ENCODE data around the gene RGS12. TPM values are rescaled to one million over a fixed set of nuclear protein-coding genes. Genes with fewer than 3 reads are reported as not detected.

RGS12 gene
- total RNA-seq, 1 donor = 15.1 TPM

GRCh38 chr4:3337811-3338210, 45.0 kb downstream of the RGS12 start:
- no peak for TF ChIP-seq CTCF (IDR thresholded peaks at IDR 0.05; ENCODE audit: insufficient read depth, low read length)
- H3K4me3 ChIP-seq (ENCODE audit: low read depth, low read length) = no peak overlapping the region
- DNase-seq (ENCODE audit: low read depth) = no peak

DNA sequence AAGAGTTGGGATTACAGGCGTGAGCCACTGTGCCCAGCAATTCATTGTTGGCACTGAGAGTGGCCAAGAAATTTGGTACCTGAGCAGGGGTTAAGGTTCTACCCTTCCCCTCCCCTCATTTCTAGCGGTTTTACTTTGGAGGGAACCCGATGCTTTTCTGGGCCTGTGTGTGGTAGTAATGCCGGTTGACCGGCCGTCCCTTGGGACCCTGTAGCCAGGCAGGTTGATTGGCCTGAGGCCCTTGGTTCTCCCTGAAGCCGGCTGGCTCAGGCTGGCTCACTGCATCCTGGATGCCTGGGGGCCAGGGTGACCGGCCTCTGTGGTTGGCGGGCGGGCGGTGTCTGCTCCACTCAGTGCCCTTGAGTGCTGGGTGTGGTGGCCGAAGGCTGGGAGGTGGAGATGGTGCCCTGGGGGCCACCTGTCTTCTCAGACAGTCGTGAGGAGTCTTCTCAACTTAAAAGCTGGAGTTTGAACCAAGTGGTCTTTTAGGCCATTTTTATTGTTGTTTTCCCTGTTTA, 45.6 kb downstream of the RGS12 start:
- TF ChIP-seq CTCF (IDR thresholded peaks at IDR 0.05; ENCODE audit: insufficient read depth, low read length) = no peak
- DNase-seq (ENCODE audit: low read depth) = no peak
- H3K4me3 ChIP-seq (ENCODE audit: low read depth, low read length) = no peak overlapping the region

- H3K4me3 ChIP-seq (ENCODE audit: low read depth, low read length) = no peak overlapping the region
- no peak for DNase-seq (ENCODE audit: low read depth)
- no peak for TF ChIP-seq CTCF (IDR thresholded peaks at IDR 0.05; ENCODE audit: insufficient read depth, low read length)
Measured at GRCh38 chr4:3338976-3339531, 46.2 kb downstream of the RGS12 start.

GRCh38 chr4:3339577-3339976, 46.8 kb downstream of the RGS12 start:
- H3K4me3 ChIP-seq (ENCODE audit: low read depth, low read length) = no peak overlapping the region
- no peak for DNase-seq (ENCODE audit: low read depth)
- no peak for TF ChIP-seq CTCF (IDR thresholded peaks at IDR 0.05; ENCODE audit: insufficient read depth, low read length)

- DNase-seq (ENCODE audit: low read depth) = no peak
- no peak for TF ChIP-seq CTCF (IDR thresholded peaks at IDR 0.05; ENCODE audit: insufficient read depth, low read length)
- H3K4me3 ChIP-seq (ENCODE audit: low read depth, low read length) = no peak overlapping the region
Measured at GRCh38 chr4:3340038-3340699, 47.3 kb downstream of the RGS12 start.

DNA sequence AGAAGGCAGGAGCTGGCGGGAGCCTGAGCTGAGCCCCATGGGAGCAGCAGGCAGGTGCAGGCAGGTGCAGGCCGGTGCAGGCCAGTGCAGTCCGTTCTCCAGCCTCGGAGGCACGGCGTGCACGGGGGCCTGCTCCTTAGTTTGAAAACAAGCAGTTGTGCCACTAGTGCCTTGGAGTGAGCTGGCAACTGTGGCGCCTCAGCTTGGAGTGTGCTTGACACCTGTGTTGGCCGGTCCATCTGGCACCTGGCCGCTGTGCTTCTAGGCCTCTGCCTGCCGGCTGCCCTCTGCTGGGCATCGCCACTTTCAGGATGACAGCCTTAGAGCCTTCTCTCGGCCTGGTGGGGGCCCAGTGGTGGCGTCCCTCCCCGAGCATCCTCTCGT, 47.9 kb downstream of the RGS12 start:
- DNase-seq (ENCODE audit: low read depth) = no peak
- TF ChIP-seq CTCF (IDR thresholded peaks at IDR 0.05; ENCODE audit: insufficient read depth, low read length) = no peak
- H3K4me3 ChIP-seq (ENCODE audit: low read depth, low read length) = no peak overlapping the region
